Endodermal cell (in vitro differentiated cells): ENCODE measurements around the gene NPC2. TPM values are rescaled to one million over a fixed set of nuclear protein-coding genes. Genes with fewer than 3 reads are reported as not detected.

Source experiments
- DNase-seq: peaks from one replicate; pipeline ENCODE4 v3.0.0-alpha.2; 2017
- H3K27ac ChIP-seq: 2 replicates; pipeline ENCODE4 v1.5.1; 2013; ENCODE audit warnings: mild to moderate bottlenecking, low read depth, low read length, moderate library complexity
- H3K27me3 ChIP-seq: 2 replicates; pipeline ENCODE4 v1.6.1; 2013; ENCODE audit warnings: mild to moderate bottlenecking, low read length, moderate library complexity; ENCODE audit not compliant: insufficient read depth, control insufficient read depth, poor library complexity, severe bottlenecking
- H3K36me3 ChIP-seq: 2 replicates; pipeline ENCODE4 v1.7.0; 2013; ENCODE audit warnings: mild to moderate bottlenecking, low read length, moderate library complexity; ENCODE audit not compliant: control insufficient read depth, insufficient read depth
- H3K4me1 ChIP-seq: one replicate; pipeline ENCODE4 v1.7.0; 2013; ENCODE audit warnings: low read length; ENCODE audit not compliant: control insufficient read depth, insufficient read depth
- H3K4me3 ChIP-seq: 2 replicates; pipeline ENCODE4 v1.5.1; 2013; ENCODE audit warnings: mild to moderate bottlenecking, low read length, moderate library complexity
- H3K9ac ChIP-seq: 2 replicates; pipeline ENCODE4 v1.6.1; 2013; ENCODE audit warnings: mild to moderate bottlenecking, low read length, moderate library complexity; ENCODE audit not compliant: poor library complexity, severe bottlenecking; ENCODE audit errors: extremely low read depth
- H3K9me3 ChIP-seq: 2 replicates; pipeline ENCODE4 v1.6.1; 2013; ENCODE audit warnings: mild to moderate bottlenecking, low read length, moderate library complexity; ENCODE audit not compliant: control insufficient read depth
- H3K27ac Mint-ChIP-seq: 2 replicates; pipeline ENCODE4 v1.8.0; 2020; ENCODE audit warnings: mixed read lengths
- H3K27me3 Mint-ChIP-seq: 2 replicates; pipeline ENCODE4 v1.8.0; 2021; ENCODE audit warnings: mild to moderate bottlenecking, mixed read lengths; ENCODE audit not compliant: insufficient read depth
- H3K36me3 Mint-ChIP-seq: 2 replicates; pipeline ENCODE4 v1.8.0; 2020; ENCODE audit warnings: low read depth, mixed read lengths
- H3K4me1 Mint-ChIP-seq: 2 replicates; pipeline ENCODE4 v1.8.0; 2020; ENCODE audit warnings: mixed read lengths
- H3K4me3 Mint-ChIP-seq: 2 replicates; pipeline ENCODE4 v1.8.0; 2020; ENCODE audit warnings: mild to moderate bottlenecking, moderate library complexity, mixed read lengths
- H3K9me3 Mint-ChIP-seq: 2 replicates; pipeline ENCODE4 v1.8.0; 2020; ENCODE audit warnings: mild to moderate bottlenecking, mixed read lengths
- WGBS, 2 experiments: methylation state at CpG; one replicate each; pipeline versions ENCODE4 v1.1.5 to v1.1.7; 2013; ENCODE audit warnings: missing lambda C conversion rate in 2 of 2, mixed read lengths in 1 of 2; ENCODE audit not compliant: insufficient coverage in 1 of 2, insufficient read length in 1 of 2; 5-methylcytosine and 5-hydroxymethylcytosine counted together
- total RNA-seq, 2 donors: library from RNA; stranded (reverse); fragmentation: NEBNext Ultra II Directional in 1 of 2; extraction: Animal tissue kit (Norgen Biotek cat#: 25700) in 1 of 2; gene quantifications; 2 replicates in 1 of 2; 3 replicates in 1 of 2; pipeline ENCODE4 v1.2.1, GENCODE V29; 2021
- TF ChIP-seq, protein P1 (sequence below): fragments of 200-600 bp; sonication (generic); conservative IDR thresholded peaks from 2 replicates; pipeline ENCODE4 v1.5.0; 2021; ENCODE audit warnings: antibody characterized with exemption, mild to moderate bottlenecking

The NPC2 gene
- total RNA-seq, 2 donors from 2014 or later: 279 to 462 TPM

DNA sequence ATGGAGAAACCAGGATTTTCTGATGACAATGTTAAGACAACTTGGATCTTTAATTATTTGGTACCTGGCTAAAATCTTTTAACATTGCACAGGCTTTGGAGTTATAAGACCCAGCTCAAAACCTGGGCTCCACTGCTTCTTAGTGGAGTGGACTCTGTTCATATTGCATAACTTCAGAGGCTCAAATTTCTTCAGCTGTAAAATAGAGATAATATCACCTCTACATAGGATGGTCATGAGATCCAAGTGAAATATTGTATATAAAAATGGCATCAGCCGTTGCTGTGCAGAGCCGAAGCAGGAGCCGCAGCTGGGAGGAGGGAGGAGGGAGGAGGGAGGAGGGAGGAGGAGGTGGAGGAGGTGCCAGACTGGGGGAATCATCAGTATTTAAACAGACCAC is 10.5 kb downstream of the NPC2 start:
- no peak overlapping the region for H3K4me3 Mint-ChIP-seq
- H3K27me3 Mint-ChIP-seq: no peaks in the 10 kb centered on the region
- Histone ChIP-seq H3K27ac (no peak overlapping the region), H3K9ac (no peak overlapping the region), H3K9me3 (no peaks in the 10 kb centered on the region), H3K4me3 (no peak overlapping the region), H3K36me3 (peaks cover 89% of the 10 kb centered on the region), H3K4me1 (peaks cover 15% of the 10 kb centered on the region), H3K27me3 (no peaks in the 10 kb centered on the region)
- no peak overlapping the region for H3K27ac Mint-ChIP-seq
- DNase-seq: no peak
- 90% methylated on average over 3 of the region's 3 CpGs; no CpG with 5 or more reads in 1 of the 2 experiments for WGBS, 2 experiments
- no peaks in the 10 kb centered on the region for H3K9me3 Mint-ChIP-seq
- peaks cover 77% of the 10 kb centered on the region for H3K36me3 Mint-ChIP-seq
- TF ChIP-seq, protein P1, sequence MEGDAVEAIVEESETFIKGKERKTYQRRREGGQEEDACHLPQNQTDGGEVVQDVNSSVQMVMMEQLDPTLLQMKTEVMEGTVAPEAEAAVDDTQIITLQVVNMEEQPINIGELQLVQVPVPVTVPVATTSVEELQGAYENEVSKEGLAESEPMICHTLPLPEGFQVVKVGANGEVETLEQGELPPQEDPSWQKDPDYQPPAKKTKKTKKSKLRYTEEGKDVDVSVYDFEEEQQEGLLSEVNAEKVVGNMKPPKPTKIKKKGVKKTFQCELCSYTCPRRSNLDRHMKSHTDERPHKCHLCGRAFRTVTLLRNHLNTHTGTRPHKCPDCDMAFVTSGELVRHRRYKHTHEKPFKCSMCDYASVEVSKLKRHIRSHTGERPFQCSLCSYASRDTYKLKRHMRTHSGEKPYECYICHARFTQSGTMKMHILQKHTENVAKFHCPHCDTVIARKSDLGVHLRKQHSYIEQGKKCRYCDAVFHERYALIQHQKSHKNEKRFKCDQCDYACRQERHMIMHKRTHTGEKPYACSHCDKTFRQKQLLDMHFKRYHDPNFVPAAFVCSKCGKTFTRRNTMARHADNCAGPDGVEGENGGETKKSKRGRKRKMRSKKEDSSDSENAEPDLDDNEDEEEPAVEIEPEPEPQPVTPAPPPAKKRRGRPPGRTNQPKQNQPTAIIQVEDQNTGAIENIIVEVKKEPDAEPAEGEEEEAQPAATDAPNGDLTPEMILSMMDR: no peak
- peaks cover 41% of the 10 kb centered on the region for H3K4me1 Mint-ChIP-seq

GRCh38 chr14:74480046-74480445 is 13.1 kb downstream of the NPC2 start:
- no peak overlapping the region for H3K27ac ChIP-seq
- no peak overlapping the region for H3K4me3 ChIP-seq
- H3K4me1 ChIP-seq: peaks cover 8% of the 10 kb centered on the region
- no peak overlapping the region for H3K9ac ChIP-seq
- Mint-ChIP-seq H3K4me3 (no peak overlapping the region), H3K4me1 (peaks cover 40% of the 10 kb centered on the region), H3K27me3 (no peaks in the 10 kb centered on the region), H3K9me3 (no peaks in the 10 kb centered on the region), H3K36me3 (peaks cover 82% of the 10 kb centered on the region), H3K27ac (no peak overlapping the region)
- DNase-seq: no peak
- no peaks in the 10 kb centered on the region for H3K27me3 ChIP-seq
- no peaks in the 10 kb centered on the region for H3K9me3 ChIP-seq
- peaks cover 96% of the 10 kb centered on the region for H3K36me3 ChIP-seq
- TF ChIP-seq, protein P1: no peak
- 95 to 96% methylated on average over 4 of the region's 4 CpGs for WGBS, 2 experiments

DNA sequence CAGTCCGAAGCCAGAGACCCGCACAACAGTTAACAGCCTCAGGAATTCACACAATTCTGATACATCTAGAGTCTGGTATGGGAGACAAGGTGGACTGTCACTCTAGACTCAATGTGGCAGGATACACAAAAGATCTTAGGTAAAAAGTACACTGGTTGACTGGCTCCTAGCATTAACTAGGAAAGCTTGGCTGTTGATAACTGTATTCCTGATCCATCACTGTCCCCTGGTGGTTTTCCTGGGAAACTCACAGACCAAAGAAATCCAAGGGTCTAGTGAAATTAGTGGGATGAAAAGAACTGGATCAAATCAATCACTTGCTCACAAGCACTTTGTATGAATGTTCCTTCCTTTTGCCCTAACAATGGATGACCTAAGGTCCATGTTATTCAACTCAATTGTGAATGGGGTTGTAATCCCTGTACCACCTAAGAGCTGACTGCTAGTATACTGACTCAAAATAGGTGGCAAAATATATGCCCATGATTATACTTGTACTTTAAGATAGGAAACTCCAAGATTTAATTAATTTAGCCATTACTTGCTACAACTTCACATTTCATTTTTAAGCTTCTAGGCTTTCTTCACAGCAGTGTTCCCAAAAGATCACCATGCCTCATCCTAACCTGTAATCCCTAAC is 14.0 kb downstream of the NPC2 start:
- no peaks in the 10 kb centered on the region for H3K27me3 ChIP-seq
- H3K27ac ChIP-seq: no peak overlapping the region
- Mint-ChIP-seq H3K27ac (peak overlapping the region; percentile 73), H3K4me1 (peaks cover 36% of the 10 kb centered on the region), H3K4me3 (no peak overlapping the region), H3K36me3 (peaks cover 83% of the 10 kb centered on the region), H3K27me3 (no peaks in the 10 kb centered on the region), H3K9me3 (no peaks in the 10 kb centered on the region)
- H3K4me1 ChIP-seq: peaks cover 11% of the 10 kb centered on the region
- peak; percentile 76 for DNase-seq
- 76 to 79% methylated on average over 2 of the region's 2 CpGs for WGBS, 2 experiments
- H3K9me3 ChIP-seq: no peaks in the 10 kb centered on the region
- no peak overlapping the region for H3K4me3 ChIP-seq
- peaks cover 97% of the 10 kb centered on the region for H3K36me3 ChIP-seq
- no peak overlapping the region for H3K9ac ChIP-seq
- TF ChIP-seq, protein P1: peak; percentile 97
